Parathyroid adenoma (tissue), 2 donors: ENCODE results near the gene WDR33.

ENCODE experiments used
- H2AFZ ChIP-seq: fragments of 300-600 bp; sonication (generic); one replicate; pipeline ENCODE4 v1.7.0; 2017; ENCODE audit warnings: antibody characterized with exemption, mild to moderate bottlenecking
- H3K27ac ChIP-seq: fragments of 300-600 bp; sonication (generic); one replicate; pipeline ENCODE4 v1.7.0; 2017
- H3K27me3 ChIP-seq: fragments of 300-600 bp; sonication (generic); one replicate; pipeline ENCODE4 v1.7.0; 2017; ENCODE audit warnings: low read length; ENCODE audit not compliant: control insufficient read depth, insufficient read depth
- H3K36me3 ChIP-seq: fragments of 300-600 bp; sonication (generic); one replicate; pipeline ENCODE4 v1.7.0; 2017; ENCODE audit warnings: low read length; ENCODE audit not compliant: control insufficient read depth, insufficient read depth
- H3K4me1 ChIP-seq: fragments of 300-600 bp; sonication (generic); one replicate; pipeline ENCODE4 v1.7.0; 2017; ENCODE audit warnings: control low read depth
- H3K4me2 ChIP-seq: fragments of 300-600 bp; sonication (generic); one replicate; pipeline ENCODE4 v1.7.0; 2017; ENCODE audit warnings: low read length
- H3K4me3 ChIP-seq: fragments of 300-600 bp; sonication (generic); one replicate; pipeline ENCODE4 v1.7.0; 2017; ENCODE audit warnings: low read depth, low read length
- H3K79me2 ChIP-seq: fragments of 300-600 bp; sonication (generic); one replicate; pipeline ENCODE4 v1.7.0; 2017; ENCODE audit warnings: control low read depth
- H3K9ac ChIP-seq: fragments of 300-600 bp; sonication (generic); one replicate; pipeline ENCODE4 v1.7.0; 2017; ENCODE audit warnings: mild to moderate bottlenecking
- H3K9me3 ChIP-seq: fragments of 300-600 bp; sonication (generic); one replicate; pipeline ENCODE4 v1.7.0; 2017; ENCODE audit warnings: low read length; ENCODE audit not compliant: control insufficient read depth
- TF ChIP-seq, protein P1 (sequence below): fragments of 300-600 bp; sonication (generic); IDR thresholded peaks from one replicate; pipeline ENCODE4 v1.7.0; 2017; ENCODE audit warnings: antibody characterized with exemption, mild to moderate bottlenecking
- donor health status: primary hyperparathyroidism.

The WDR33 gene

DNA sequence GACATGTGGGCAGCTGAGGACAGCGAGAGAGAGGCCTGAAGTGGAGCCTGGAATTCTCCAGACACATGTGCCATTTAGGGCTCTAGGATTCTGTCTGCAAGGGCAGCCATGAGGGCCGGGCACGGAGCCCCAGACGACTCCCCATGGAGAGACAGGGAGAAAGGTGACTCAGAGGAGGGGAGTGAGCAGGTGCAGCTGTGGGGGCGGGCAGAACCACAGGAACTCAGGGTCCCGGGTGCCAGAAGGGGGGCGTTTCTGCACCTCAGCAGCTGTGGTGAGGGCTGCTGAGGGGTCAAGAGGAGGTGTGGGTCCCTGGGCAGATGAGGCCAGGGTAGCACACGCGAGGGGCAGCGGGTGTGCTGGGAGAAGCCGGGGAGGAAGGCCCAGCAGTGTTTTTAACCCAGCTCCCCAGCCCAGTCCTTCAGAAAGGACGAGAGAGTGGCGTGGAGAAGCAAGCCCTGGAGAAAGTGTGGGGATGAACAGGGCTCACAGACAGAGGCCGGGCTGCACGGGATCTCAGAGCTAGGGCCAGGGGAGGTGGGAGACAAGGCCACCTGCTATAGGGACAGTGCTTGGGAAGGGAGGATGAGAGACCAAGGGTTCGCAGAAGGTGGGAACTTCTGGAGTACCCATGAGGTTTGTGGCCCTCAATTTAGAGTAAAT lies 157.4 kb downstream of the WDR33 start:
- Histone ChIP-seq H3K9ac (no peak overlapping the region), H3K9me3 (no peaks in the 10 kb centered on the region), H2AFZ (no peak overlapping the region), H3K79me2 (no peaks in the 10 kb centered on the region), H3K27me3 (no peaks in the 10 kb centered on the region), H3K27ac (no peak overlapping the region), H3K4me2 (no peak overlapping the region), H3K4me3 (no peak overlapping the region), H3K4me1 (no peaks in the 10 kb centered on the region), H3K36me3 (no peaks in the 10 kb centered on the region)
- TF ChIP-seq, protein P1, sequence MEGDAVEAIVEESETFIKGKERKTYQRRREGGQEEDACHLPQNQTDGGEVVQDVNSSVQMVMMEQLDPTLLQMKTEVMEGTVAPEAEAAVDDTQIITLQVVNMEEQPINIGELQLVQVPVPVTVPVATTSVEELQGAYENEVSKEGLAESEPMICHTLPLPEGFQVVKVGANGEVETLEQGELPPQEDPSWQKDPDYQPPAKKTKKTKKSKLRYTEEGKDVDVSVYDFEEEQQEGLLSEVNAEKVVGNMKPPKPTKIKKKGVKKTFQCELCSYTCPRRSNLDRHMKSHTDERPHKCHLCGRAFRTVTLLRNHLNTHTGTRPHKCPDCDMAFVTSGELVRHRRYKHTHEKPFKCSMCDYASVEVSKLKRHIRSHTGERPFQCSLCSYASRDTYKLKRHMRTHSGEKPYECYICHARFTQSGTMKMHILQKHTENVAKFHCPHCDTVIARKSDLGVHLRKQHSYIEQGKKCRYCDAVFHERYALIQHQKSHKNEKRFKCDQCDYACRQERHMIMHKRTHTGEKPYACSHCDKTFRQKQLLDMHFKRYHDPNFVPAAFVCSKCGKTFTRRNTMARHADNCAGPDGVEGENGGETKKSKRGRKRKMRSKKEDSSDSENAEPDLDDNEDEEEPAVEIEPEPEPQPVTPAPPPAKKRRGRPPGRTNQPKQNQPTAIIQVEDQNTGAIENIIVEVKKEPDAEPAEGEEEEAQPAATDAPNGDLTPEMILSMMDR, result no peak

DNA sequence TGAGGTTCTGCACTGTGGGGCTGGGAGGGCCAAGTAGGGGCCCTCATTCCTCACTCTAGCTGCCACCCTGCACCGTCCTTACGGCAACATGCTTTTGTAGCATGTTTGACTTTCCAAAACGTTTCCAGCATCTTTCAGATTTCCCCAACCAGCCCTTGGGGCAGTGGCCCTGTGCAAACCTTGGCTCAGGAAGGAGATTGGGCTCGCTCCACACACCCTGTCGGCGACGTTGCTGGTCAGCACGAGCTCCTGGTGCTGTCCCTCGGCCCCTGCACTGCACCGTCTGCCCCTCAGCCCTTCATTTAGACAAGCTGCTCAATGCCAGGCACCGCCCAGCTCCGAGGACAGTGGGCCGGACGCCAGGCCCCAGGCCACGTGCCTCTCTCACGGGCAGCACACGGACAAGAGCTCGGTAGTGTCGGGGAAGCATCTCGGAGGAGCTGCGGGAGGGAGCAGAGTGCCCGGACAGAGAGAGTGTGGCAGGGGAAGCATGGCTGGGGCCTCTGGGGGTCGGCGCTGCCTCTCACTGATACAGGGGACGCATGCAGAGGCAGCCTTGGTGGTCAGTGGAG lies 158.1 kb downstream of the WDR33 start:
- H3K36me3 ChIP-seq, result no peaks in the 10 kb centered on the region
- H3K27ac ChIP-seq, result no peak overlapping the region
- no peaks in the 10 kb centered on the region for H3K4me1 ChIP-seq

DNA sequence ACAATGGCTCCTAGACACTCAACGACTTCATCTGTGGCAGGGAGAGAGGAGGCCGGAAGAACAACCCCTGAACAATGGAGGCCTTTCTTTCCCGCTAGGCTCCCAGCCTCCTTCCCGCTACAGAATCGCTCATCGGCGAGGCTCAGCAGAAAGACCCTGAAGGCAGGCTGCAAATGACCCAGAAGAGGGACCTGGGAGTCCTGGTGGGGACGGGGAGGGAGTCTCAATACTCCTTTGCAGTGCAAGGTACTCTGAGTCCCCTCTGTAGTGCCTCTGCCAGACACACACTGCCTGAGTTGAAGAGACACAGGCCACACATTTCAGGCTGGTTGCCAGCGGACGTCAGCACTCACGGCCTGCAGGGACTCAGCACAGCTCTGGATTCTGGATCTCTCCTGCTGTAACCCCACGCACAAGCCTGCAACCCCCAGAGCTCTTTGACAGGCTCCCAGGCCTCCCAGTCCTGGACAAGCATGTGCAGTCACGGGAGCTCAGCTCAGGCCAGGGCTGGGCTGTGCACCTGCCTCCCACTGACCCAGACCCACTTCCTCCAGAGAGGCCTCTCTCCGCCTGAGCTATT lies 158.9 kb downstream of the WDR33 start:
- H3K4me1 ChIP-seq, result no peaks in the 10 kb centered on the region
- H3K27ac ChIP-seq, result no peak overlapping the region

More for the DNA sequence above, 158.1 kb downstream of the WDR33 start:
- Histone ChIP-seq H3K79me2 (no peaks in the 10 kb centered on the region), H3K9me3 (no peaks in the 10 kb centered on the region), H3K4me3 (no peak overlapping the region), H3K27me3 (no peaks in the 10 kb centered on the region), H3K4me2 (no peak overlapping the region), H3K9ac (no peak overlapping the region), H2AFZ (no peak overlapping the region)
- TF ChIP-seq, protein P1, result no peak

DNA sequence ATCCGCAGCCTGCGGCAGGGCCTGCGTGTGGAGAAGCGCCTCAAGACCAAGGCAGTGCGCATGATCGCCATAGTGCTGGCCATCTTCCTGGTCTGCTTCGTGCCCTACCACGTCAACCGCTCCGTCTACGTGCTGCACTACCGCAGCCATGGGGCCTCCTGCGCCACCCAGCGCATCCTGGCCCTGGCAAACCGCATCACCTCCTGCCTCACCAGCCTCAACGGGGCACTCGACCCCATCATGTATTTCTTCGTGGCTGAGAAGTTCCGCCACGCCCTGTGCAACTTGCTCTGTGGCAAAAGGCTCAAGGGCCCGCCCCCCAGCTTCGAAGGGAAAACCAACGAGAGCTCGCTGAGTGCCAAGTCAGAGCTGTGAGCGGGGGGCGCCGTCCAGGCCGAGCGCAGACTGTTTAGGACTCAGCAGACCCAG lies 159.6 kb downstream of the WDR33 start:
- Histone ChIP-seq H3K27ac (no peak overlapping the region), H3K4me3 (no peak overlapping the region), H3K4me1 (no peaks in the 10 kb centered on the region), H3K4me2 (no peak overlapping the region), H3K79me2 (no peaks in the 10 kb centered on the region), H3K27me3 (no peaks in the 10 kb centered on the region), H2AFZ (no peak overlapping the region), H3K36me3 (no peaks in the 10 kb centered on the region), H3K9ac (no peak overlapping the region), H3K9me3 (no peaks in the 10 kb centered on the region)
- TF ChIP-seq, protein P1, result no peak

More for the DNA sequence above, 158.9 kb downstream of the WDR33 start:
- no peaks in the 10 kb centered on the region for H3K9me3 ChIP-seq
- H3K27me3 ChIP-seq, result no peaks in the 10 kb centered on the region
- TF ChIP-seq, protein P1, result no peak
- H3K36me3 ChIP-seq, result no peaks in the 10 kb centered on the region
- no peak overlapping the region for H2AFZ ChIP-seq
- no peak overlapping the region for H3K4me3 ChIP-seq
- no peak overlapping the region for H3K9ac ChIP-seq
- H3K4me2 ChIP-seq, result no peak overlapping the region
- H3K79me2 ChIP-seq, result no peaks in the 10 kb centered on the region
